Heart left ventricle (tissue), 16 donors: Measurements from ENCODE around the gene SPARC. TPM values are rescaled to one million over a fixed set of nuclear protein-coding genes. Genes with fewer than 3 reads are reported as not detected.

Experiments
- ATAC-seq, 4 donors: fragments of 200-7000 bp; cut with Tn5 transposase; one replicate each; pipeline ENCODE4 v1.9.1; 2020 to 2022; ENCODE audit warnings: moderate library complexity in 4 of 4, mild to moderate bottlenecking in 3 of 4, moderate number of reproducible peaks in 1 of 4
- DNase-seq, 5 donors: peaks; one replicate each; pipeline ENCODE4 v3.0.0-alpha.2; 2020
- H3K27ac ChIP-seq, 12 donors: fragments of 200-600 bp; sonication (generic) in 4 of 12; one replicate each; pipeline versions ENCODE4 v1.5.0 to v1.8.0; 2016 to 2022; ENCODE audit warnings: mild to moderate bottlenecking in 2 of 12
- H3K27me3 ChIP-seq, 9 donors: fragments of 200-600 bp; sonication (generic) in 2 of 9; one replicate each; pipeline versions ENCODE4 v1.5.1 to v1.8.0; 2016 to 2022; ENCODE audit warnings: mild to moderate bottlenecking in 3 of 9
- H3K36me3 ChIP-seq, 9 donors: fragments of 200-600 bp; sonication (generic) in 2 of 9; one replicate each; pipeline versions ENCODE4 v1.5.0 to v1.8.0; 2018 to 2022; ENCODE audit warnings: mild to moderate bottlenecking in 2 of 9
- H3K4me1 ChIP-seq, 12 donors: fragments of 200-600 bp; sonication (generic) in 4 of 12; one replicate each; pipeline versions ENCODE4 v1.5.0 to v1.8.0; 2016 to 2022; ENCODE audit warnings: mild to moderate bottlenecking in 3 of 12
- H3K4me3 ChIP-seq, 12 donors: fragments of 200-600 bp; sonication (generic) in 4 of 12; one replicate each; pipeline versions ENCODE4 v1.5.0 to v1.8.0; 2017 to 2022; ENCODE audit warnings: mild to moderate bottlenecking in 9 of 12, moderate library complexity in 4 of 12
- H3K9me3 ChIP-seq, 12 donors: fragments of 200-600 bp; sonication (generic) in 4 of 12; one replicate each; pipeline versions ENCODE4 v1.5.0 to v1.8.0; 2016 to 2022; ENCODE audit warnings: mild to moderate bottlenecking in 1 of 12
- CTCF ChIP-seq, 12 donors: fragments of 200-600 bp; sonication (generic) in 4 of 12; IDR thresholded peaks; one replicate each; pipeline versions ENCODE4 v1.5.0 to v1.8.0; 2018 to 2022; ENCODE audit warnings: antibody characterized with exemption in 12 of 12, mild to moderate bottlenecking in 5 of 12
- POLR2A ChIP-seq, 2 donors: fragments of 450-650 bp; IDR thresholded peaks; one replicate each; pipeline ENCODE4 v1.6.1; 2017; ENCODE audit warnings: antibody characterized with exemption in 2 of 2, mild to moderate bottlenecking in 2 of 2, moderate library complexity in 2 of 2
- WGBS, 4 donors: extraction: QIAGEN DNeasy Blood & Tissue Kit in 2 of 4; methylation state at CpG; one replicate each; pipeline versions ENCODE4 v1.1.5 to v1.1.7; 2013 to 2018; 5-methylcytosine and 5-hydroxymethylcytosine counted together
- intact Hi-C, 10 donors: fragments of 100-400 bp; cut with DNase I; formaldehyde crosslinking; loops; one replicate each; pipeline versions ENCODE4 v1.11.1 to v1.14.2; 2022
- polyA plus RNA-seq, 2 donors: library from polyadenylated mRNA; stranded (reverse); fragments of 200-250 nt; gene quantifications; one replicate each; pipeline ENCODE4 v1.2.3, GENCODE V29; 2013
- total RNA-seq, 9 donors: library from RNA; depleted of rRNA in 2 of 9; stranded (reverse); fragments of >200 nt in 2 of 9; fragmentation: NEBNext Ultra II Directional in 3 of 9; extraction: Animal tissue kit (Norgen Biotek cat#: 25700) in 3 of 9; gene quantifications; one replicate each; pipeline versions ENCODE4 v1.1.0 to v1.2.4, GENCODE V29; 2016 to 2023
- donor health status: ischemic (EF 13 %, LVEDD 7.1; RV severe dilation, severe dysfunction).
- donor health status: healthy with polysubstance abuse.
- donor health status: DM: no; HTN: yes; CAD: no.
- donor health status: DM: no; HTN: no; CAD: no.
- donor health status: ischemic (EF 25% LVEDD 6.9; RV normal size, moderate dysfunction).
- donor health status: ischemic (EF 25% LVEDD 5.7; RV mildly dilated, moderate dysfunction).
- donor health status: healthy.
- donor health status: DM: yes; HTN: yes; CAD: no.
- donor health status: ischemic (EF 35%, LVEDD 5.7; RV mildly dilated, moderate dysfunction).
- donor health status: nonischemic (EF 11% LVEDD 7.7; RV severe dilation, severe dysfunction).
- donor health status: DM: yes; HTN: yes; CAD: no.
- donor health status: PGD.
- donor health status: ischemic (EF 29% LVEDD 5.4; RV normal size, mild dysfunction).
- donor health status: nonischemic (EF 23%, LVEDD 6.1; RV moderate dilation, normal function).

Gene SPARC
- total and polyA plus RNA-seq, 11 donors = 119 to 1,522 (median 471) TPM

DNA sequence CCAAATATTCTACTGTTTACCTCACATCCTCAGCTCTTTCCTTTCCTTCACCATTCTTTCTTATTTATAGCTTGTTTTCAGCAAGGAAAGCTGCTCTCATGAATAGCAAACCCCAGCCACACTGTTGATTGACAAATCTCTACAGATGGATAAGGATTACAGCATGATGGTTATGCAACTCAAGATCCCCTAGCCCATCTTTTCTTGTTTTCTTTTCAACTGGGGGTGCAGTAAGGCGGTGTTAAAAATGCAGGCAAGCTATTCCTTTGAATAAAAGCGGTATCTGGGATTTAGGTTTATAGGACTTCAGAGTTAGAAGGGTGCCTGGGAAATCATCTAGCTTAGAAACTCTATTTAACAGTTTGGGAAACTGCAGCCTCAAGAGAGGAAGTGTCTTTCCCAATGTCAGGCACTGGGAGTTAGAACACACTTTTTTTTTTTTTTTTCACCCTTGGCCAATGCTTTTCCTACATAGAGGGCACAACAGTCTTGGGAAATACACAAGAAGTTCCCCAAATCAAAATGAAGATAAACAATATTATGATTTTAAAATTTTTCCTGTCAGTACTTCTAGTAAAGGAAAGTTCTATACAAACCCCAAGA is 2.6 kb downstream of the SPARC start:
- DNase-seq = no peak
- Histone ChIP-seq H3K36me3 (peaks cover 0 to 20% (median 12%) of the 10 kb centered on the region in 9 donors), H3K27ac (peak overlapping the region; percentile 78 to 95 (median 88)), H3K4me3 (peak overlapping the region in 11 of 12 donors; percentile 53 to 79 (median 71)), H3K9me3 (no peaks in the 10 kb centered on the region), H3K27me3 (no peaks in the 10 kb centered on the region), H3K4me1 (peaks cover 5 to 65% (median 55%) of the 10 kb centered on the region in 12 donors)
- TF ChIP-seq CTCF (IDR thresholded peaks at IDR 0.05) (no peak), POLR2A (IDR thresholded peaks at IDR 0.05) (no peak)
- no peak for ATAC-seq
- intact Hi-C loops = no loop called here
- 54 to 69% (median 67%) methylated on average over 2 of the region's 2 CpGs for WGBS, 4 donors

- no peak for TF ChIP-seq POLR2A (IDR thresholded peaks at IDR 0.05)
- no peak for TF ChIP-seq CTCF (IDR thresholded peaks at IDR 0.05)
- H3K36me3 ChIP-seq = peaks cover 0 to 20% (median 12%) of the 10 kb centered on the region in 9 donors
- ATAC-seq (no peak), DNase-seq (no peak)
- peak overlapping the region in 10 of 12 donors; percentile 53 to 79 (median 72) for H3K4me3 ChIP-seq
- 44 to 64% (median 60%) methylated on average over 5 of the region's 5 CpGs for WGBS, 4 donors
- no peaks in the 10 kb centered on the region for H3K9me3 ChIP-seq
- peaks cover 5 to 71% (median 62%) of the 10 kb centered on the region in 12 donors for H3K4me1 ChIP-seq
- peak overlapping the region in 10 of 12 donors; percentile 4 to 93 (median 86) for H3K27ac ChIP-seq
- H3K27me3 ChIP-seq = no peaks in the 10 kb centered on the region
- intact Hi-C loops = no loop called here
Measured at GRCh38 chr5:151683444-151683843, 3.3 kb downstream of the SPARC start.

GRCh38 chr5:151682751-151683331 is 3.9 kb downstream of the SPARC start:
- ATAC-seq = no peak
- TF ChIP-seq POLR2A (IDR thresholded peaks at IDR 0.05) = no peak
- peak in 1 of 12 donors; percentile 8 for TF ChIP-seq CTCF (IDR thresholded peaks at IDR 0.05)
- 25 to 43% (median 28%) methylated on average over 5 of the region's 5 CpGs for WGBS, 4 donors
- H3K4me1 ChIP-seq = peaks cover 6 to 77% (median 67%) of the 10 kb centered on the region in 12 donors
- peak overlapping the region in 9 of 12 donors; percentile 61 to 79 (median 73) for H3K4me3 ChIP-seq
- no peaks in the 10 kb centered on the region for H3K9me3 ChIP-seq
- peaks cover 0 to 20% (median 12%) of the 10 kb centered on the region in 9 donors for H3K36me3 ChIP-seq
- no peaks in the 10 kb centered on the region for H3K27me3 ChIP-seq
- H3K27ac ChIP-seq = peak overlapping the region; percentile 27 to 93 (median 86)
- intact Hi-C loops = no loop called here
- peak in 3 of 5 donors; percentile 46 to 62 (median 50) for DNase-seq

- H3K4me1 ChIP-seq = peaks cover 9 to 80% (median 68%) of the 10 kb centered on the region in 12 donors
- no peak for ATAC-seq
- 51 to 70% (median 61%) methylated on average over 6 of the region's 6 CpGs for WGBS, 4 donors
- H3K27ac ChIP-seq = peak overlapping the region; percentile 66 to 93 (median 86)
- intact Hi-C loops = no loop called here
- TF ChIP-seq CTCF (IDR thresholded peaks at IDR 0.05) (peak in 2 of 12 donors; percentile 4 to 5), POLR2A (IDR thresholded peaks at IDR 0.05) (no peak)
- no peaks in the 10 kb centered on the region for H3K9me3 ChIP-seq
- H3K27me3 ChIP-seq = no peaks in the 10 kb centered on the region
- peaks cover 0 to 22% (median 12%) of the 10 kb centered on the region in 9 donors for H3K36me3 ChIP-seq
- no peak for DNase-seq
- peak overlapping the region in 9 of 12 donors; percentile 36 to 79 (median 73) for H3K4me3 ChIP-seq
Measured at GRCh38 chr5:151682240-151682639, 4.5 kb downstream of the SPARC start.
